HepG2 (cell line): ENCODE results near the gene WDCP. TPM values are rescaled to one million over a fixed set of nuclear protein-coding genes. Genes with fewer than 3 reads are reported as not detected.
A peak's percentile ranks its signal among the peaks of the same experiment; 100 is the strongest.

Source experiments
- ATF7-NPFF ChIP-seq: sonication (generic); formaldehyde crosslinking; IDR thresholded peaks from 2 replicates; pipeline ENCODE4 v1.8.1; 2023; ENCODE audit warnings: mild to moderate bottlenecking, low read depth, missing genetic modification reagents, moderate library complexity
- BRD4 ChIP-seq: sonication (generic); formaldehyde crosslinking; IDR thresholded peaks from 2 replicates; pipeline ENCODE4 v1.4.0; 2020; ENCODE audit warnings: missing genetic modification reagents
- CHD4 ChIP-seq: fragments of 200-600 bp; sonication (generic); IDR thresholded peaks from 2 replicates; pipeline ENCODE4 v1.7.0; 2017; ENCODE audit warnings: mild to moderate bottlenecking, low read length, borderline replicate concordance
- FOXA3 ChIP-seq: IDR thresholded peaks from 2 replicates; pipeline ENCODE4 v1.6.1; 2016; ENCODE audit warnings: missing genetic modification reagents, missing compliant biosample characterization
- HOXA5 ChIP-seq: sonication (generic); formaldehyde crosslinking; IDR thresholded peaks from 2 replicates; pipeline ENCODE4 v1.4.0; 2020; ENCODE audit warnings: missing genetic modification reagents
- KLF15 ChIP-seq: sonication (generic); formaldehyde crosslinking; IDR thresholded peaks from 2 replicates; pipeline ENCODE4 v1.8.1; 2023; ENCODE audit warnings: borderline replicate concordance, mild to moderate bottlenecking, inconsistent platforms, missing genetic modification reagents, mixed read lengths
- MED13 ChIP-seq: sonication (generic); formaldehyde crosslinking; IDR thresholded peaks from 2 replicates; pipeline ENCODE4 v1.5.0; 2020; ENCODE audit warnings: missing genetic modification reagents
- NFATC3 ChIP-seq: sonication (generic); formaldehyde crosslinking; IDR thresholded peaks from 2 replicates; pipeline ENCODE4 v1.5.1; 2020; ENCODE audit warnings: mild to moderate bottlenecking, missing genetic modification reagents
- NFE2L2 ChIP-seq: fragments of 150-350 bp; IDR thresholded peaks from 2 replicates; pipeline ENCODE4 v1.6.1; 2014; ENCODE audit warnings: low read length
- NKX3-1 ChIP-seq: sonication (generic); formaldehyde crosslinking; IDR thresholded peaks from 2 replicates; pipeline ENCODE4 v1.5.0; 2020; ENCODE audit warnings: missing genetic modification reagents
- PAX8 ChIP-seq: sonication (generic); formaldehyde crosslinking; IDR thresholded peaks from 2 replicates; pipeline ENCODE4 v1.8.0; 2022; ENCODE audit warnings: mild to moderate bottlenecking, missing genetic modification reagents, borderline replicate concordance
- PHF5A ChIP-seq: IDR thresholded peaks from one replicate; pipeline ENCODE4 v1.6.1; 2018; ENCODE audit warnings: low read depth, missing genetic modification reagents; ENCODE audit not compliant: unreplicated experiment
- ZBTB20 ChIP-seq: sonication (generic); formaldehyde crosslinking; IDR thresholded peaks from 2 replicates; pipeline ENCODE4 v1.8.1; 2023; ENCODE audit warnings: missing genetic modification reagents, low read depth, mild to moderate bottlenecking, borderline replicate concordance
- ZBTB25 ChIP-seq: IDR thresholded peaks from 2 replicates; pipeline ENCODE4 v1.6.1; 2018; ENCODE audit warnings: missing genetic modification reagents
- ZNF180 ChIP-seq: sonication (generic); formaldehyde crosslinking; IDR thresholded peaks from 2 replicates; pipeline ENCODE4 v1.4.0; 2020; ENCODE audit warnings: low read depth, missing genetic modification reagents, borderline replicate concordance
- ZNF34 ChIP-seq: sonication (generic); formaldehyde crosslinking; IDR thresholded peaks from 2 replicates; pipeline ENCODE4 v1.4.0; 2020; ENCODE audit warnings: mild to moderate bottlenecking, missing genetic modification reagents, borderline replicate concordance
- ZNF503 ChIP-seq: sonication (generic); formaldehyde crosslinking; IDR thresholded peaks from 2 replicates; pipeline ENCODE4 v1.4.0; 2020; ENCODE audit warnings: missing genetic modification reagents
- ZNF709 ChIP-seq: sonication (generic); formaldehyde crosslinking; IDR thresholded peaks from 2 replicates; pipeline ENCODE4 v1.5.0; 2020; ENCODE audit warnings: mild to moderate bottlenecking, missing genetic modification reagents
- ZNF776 ChIP-seq: sonication (generic); formaldehyde crosslinking; IDR thresholded peaks from 2 replicates; pipeline ENCODE4 v1.4.0; 2020; ENCODE audit warnings: mild to moderate bottlenecking, missing genetic modification reagents
- ZSCAN22 ChIP-seq: sonication (generic); formaldehyde crosslinking; IDR thresholded peaks from 2 replicates; pipeline ENCODE4 v1.4.0; 2020; ENCODE audit warnings: mild to moderate bottlenecking, missing genetic modification reagents
- polyA plus RNA-seq, 8 experiments: library from polyadenylated mRNA; depleted of rRNA in 3 of 8; stranded (reverse) in 7 of 8; unstranded in 1 of 8; fragments of >200 nt; fragmentation: Illumina TruSeq in 4 of 8; extraction: Trizol in 4 of 8; gene quantifications; 2 replicates each; pipeline versions ENCODE4 v1.2.1 to v1.2.3, GENCODE V29; 2011 to 2016; ENCODE audit warnings: low read depth in 4 of 8, missing spikeins in 1 of 8, mixed read lengths in 1 of 8; ENCODE audit not compliant: insufficient read depth in 1 of 8
- total RNA-seq, 5 experiments: library from RNA; depleted of rRNA; stranded (reverse); fragments of >200 nt; fragmentation: Illumina TruSeq; extraction: Trizol; gene quantifications; 2 replicates each; pipeline ENCODE4 v1.2.3, GENCODE V29; 2016; ENCODE audit warnings: low read depth in 1 of 5
- TF ChIP-seq, protein P1 (sequence below): sonication (generic); formaldehyde crosslinking; IDR thresholded peaks from 2 replicates; pipeline ENCODE4 v1.4.0; 2020; ENCODE audit warnings: mild to moderate bottlenecking, low read depth, missing genetic modification reagents
- TF ChIP-seq, protein P2 (sequence below): sonication (generic); formaldehyde crosslinking; IDR thresholded peaks from 2 replicates; pipeline ENCODE4 v1.5.0; 2020; ENCODE audit warnings: missing genetic modification reagents

WDCP gene
- total and polyA plus RNA-seq, 2 of the 13 experiments (the other 11 are each of a cell fraction or from before 2014, with no cell fraction given), result 17.4 to 22.6 TPM

DNA sequence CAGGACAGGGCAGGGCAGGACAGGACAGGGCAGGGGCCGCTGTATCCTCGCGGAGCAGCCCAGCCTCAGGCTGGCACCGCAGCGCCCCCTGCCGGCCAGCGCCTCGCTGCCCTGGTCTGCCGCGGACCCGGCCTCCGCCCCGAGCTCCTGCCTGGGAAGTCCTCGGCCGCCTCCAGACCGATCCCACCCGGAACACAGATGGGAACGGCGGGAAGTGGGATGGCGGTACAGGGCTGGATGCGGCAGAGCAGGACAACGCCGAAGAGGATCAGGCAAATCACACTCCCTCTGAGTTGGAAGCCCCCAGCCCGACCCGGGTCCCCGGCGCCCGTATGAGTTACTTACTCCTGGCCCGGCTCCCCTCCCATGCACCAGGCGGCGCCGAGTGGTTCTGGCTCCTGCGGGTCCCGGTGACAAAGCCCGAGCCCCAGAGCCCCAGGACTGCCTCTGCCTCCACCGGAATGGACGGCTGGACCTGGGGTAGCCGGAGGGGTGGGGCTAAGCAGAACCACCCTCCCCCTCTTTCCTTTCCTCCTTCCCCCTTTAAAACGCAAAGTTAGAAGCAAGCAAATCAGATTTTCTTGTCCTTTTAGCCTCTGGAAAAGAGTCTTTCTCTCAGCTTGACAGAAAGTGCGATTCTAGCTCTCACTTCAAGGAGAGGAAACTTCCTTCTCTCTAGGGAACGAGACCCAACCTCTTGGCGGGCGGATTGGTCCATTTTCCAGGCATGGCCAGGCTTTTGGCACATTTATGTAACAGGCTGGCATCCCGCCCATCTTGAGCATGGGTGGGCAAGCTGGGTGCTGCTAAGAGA is 37.4 kb upstream of the WDCP start, which contains the start of gene TP53I3 (continued):
- no peak for TF ChIP-seq PHF5A (CRISPR knock-in tag)
- no peak for TF ChIP-seq ZSCAN22 (CRISPR knock-in tag)
- 0 out of 2 replicates have a peak, but pooled peaks have one; percentile 37 for TF ChIP-seq HOXA5
- TF ChIP-seq ATF7-NPFF, result no peak
- no peak; the same call in 1 of the 2 replicates for TF ChIP-seq KLF15 (CRISPR knock-in tag)
- TF ChIP-seq FOXA3 (CRISPR knock-in tag), result no peak
- TF ChIP-seq ZNF503 (CRISPR knock-in tag), result no peak
- TF ChIP-seq NKX3-1, result no peak
- TF ChIP-seq PAX8 (CRISPR knock-in tag), result 0 out of 2 replicates have a peak, but pooled peaks have one; percentile 97
- no peak for TF ChIP-seq BRD4 (CRISPR knock-in tag)
- peak; percentile 59; the same call in 1 of the 2 replicates for TF ChIP-seq ZBTB25 (CRISPR knock-in tag)
- TF ChIP-seq, protein P1, sequence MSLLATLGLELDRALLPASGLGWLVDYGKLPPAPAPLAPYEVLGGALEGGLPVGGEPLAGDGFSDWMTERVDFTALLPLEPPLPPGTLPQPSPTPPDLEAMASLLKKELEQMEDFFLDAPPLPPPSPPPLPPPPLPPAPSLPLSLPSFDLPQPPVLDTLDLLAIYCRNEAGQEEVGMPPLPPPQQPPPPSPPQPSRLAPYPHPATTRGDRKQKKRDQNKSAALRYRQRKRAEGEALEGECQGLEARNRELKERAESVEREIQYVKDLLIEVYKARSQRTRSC (CRISPR knock-in tag), result no peak
- TF ChIP-seq ZNF709 (CRISPR knock-in tag), result 0 out of 2 replicates have a peak, but pooled peaks have one; percentile 5
- TF ChIP-seq ZNF180 (CRISPR knock-in tag), result no peak
- TF ChIP-seq ZBTB20 (CRISPR knock-in tag), result no peak
- TF ChIP-seq MED13, result peak; percentile 36; the same call in 1 of the 2 replicates
- peak; percentile 53; the same call in 1 of the 2 replicates for TF ChIP-seq NFATC3 (CRISPR knock-in tag)
- TF ChIP-seq, protein P2, sequence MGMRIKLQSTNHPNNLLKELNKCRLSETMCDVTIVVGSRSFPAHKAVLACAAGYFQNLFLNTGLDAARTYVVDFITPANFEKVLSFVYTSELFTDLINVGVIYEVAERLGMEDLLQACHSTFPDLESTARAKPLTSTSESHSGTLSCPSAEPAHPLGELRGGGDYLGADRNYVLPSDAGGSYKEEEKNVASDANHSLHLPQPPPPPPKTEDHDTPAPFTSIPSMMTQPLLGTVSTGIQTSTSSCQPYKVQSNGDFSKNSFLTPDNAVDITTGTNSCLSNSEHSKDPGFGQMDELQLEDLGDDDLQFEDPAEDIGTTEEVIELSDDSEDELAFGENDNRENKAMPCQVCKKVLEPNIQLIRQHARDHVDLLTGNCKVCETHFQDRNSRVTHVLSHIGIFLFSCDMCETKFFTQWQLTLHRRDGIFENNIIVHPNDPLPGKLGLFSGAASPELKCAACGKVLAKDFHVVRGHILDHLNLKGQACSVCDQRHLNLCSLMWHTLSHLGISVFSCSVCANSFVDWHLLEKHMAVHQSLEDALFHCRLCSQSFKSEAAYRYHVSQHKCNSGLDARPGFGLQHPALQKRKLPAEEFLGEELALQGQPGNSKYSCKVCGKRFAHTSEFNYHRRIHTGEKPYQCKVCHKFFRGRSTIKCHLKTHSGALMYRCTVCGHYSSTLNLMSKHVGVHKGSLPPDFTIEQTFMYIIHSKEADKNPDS (CRISPR knock-in tag), result no peak; the same call in 1 of the 2 replicates
- peak; percentile 29; the same call in 1 of the 2 replicates for TF ChIP-seq ZNF776 (CRISPR knock-in tag)
- no peak for TF ChIP-seq NFE2L2
- TF ChIP-seq CHD4, result no peak
- TF ChIP-seq ZNF34 (CRISPR knock-in tag), result peak; percentile 26
